NCI-H2196 (cell line): ENCODE measurements around the gene FBXO24.

ENCODE experiments used
- DNase-seq: peaks from one replicate; lab custom pipeline; 2025; ENCODE audit not compliant: unreplicated experiment; lab: John Stamatoyannopoulos, UW

Gene FBXO24

GRCh38 chr7:100589341-100589947 is 3.3 kb downstream of the FBXO24 start:
- no peak for DNase-seq

GRCh38 chr7:100590077-100590737 is 4.1 kb downstream of the FBXO24 start:
- no peak for DNase-seq

GRCh38 chr7:100591596-100591995 is 5.5 kb downstream of the FBXO24 start:
- DNase-seq: no peak

GRCh38 chr7:100595188-100595587 is 9.1 kb downstream of the FBXO24 start:
- no peak for DNase-seq

GRCh38 chr7:100598425-100598824 is 12.3 kb downstream of the FBXO24 start:
- DNase-seq: no peak

GRCh38 chr7:100599911-100600729 is 14.0 kb downstream of the FBXO24 start:
- no peak for DNase-seq

- DNase-seq: no peak
These were observed 14.6 kb downstream of the FBXO24 start for GRCh38 chr7:100600730-100601038.

- DNase-seq: no peak
These were observed 17.0 kb downstream of the FBXO24 start for GRCh38 chr7:100602889-100603725.

- no peak for DNase-seq
These were observed 17.5 kb downstream of the FBXO24 start for GRCh38 chr7:100603726-100604027.

- peak; percentile 71 for DNase-seq
These were observed 18.2 kb downstream of the FBXO24 start for GRCh38 chr7:100604028-100604975.

- no peak for DNase-seq
These were observed 19.1 kb downstream of the FBXO24 start for GRCh38 chr7:100604976-100605911.

GRCh38 chr7:100606313-100606712 is 20.2 kb downstream of the FBXO24 start:
- DNase-seq: no peak

- DNase-seq: no peak
These were observed 21.0 kb downstream of the FBXO24 start for GRCh38 chr7:100607111-100607510.

GRCh38 chr7:100609958-100610357 is 23.8 kb downstream of the FBXO24 start:
- no peak for DNase-seq

- DNase-seq: peak; percentile 98
These were observed 26.0 kb downstream of the FBXO24 start, which contains the start of gene MOSPD3 for GRCh38 chr7:100611983-100612729. Gene MOSPD3 (plus strand): TSS chr7:100612540. CDS start chr7:100612792, 252 bp downstream.

- DNase-seq: no peak
These were observed 26.7 kb downstream of the FBXO24 start for GRCh38 chr7:100612730-100613390.

GRCh38 chr7:100613412-100614175 is 27.5 kb downstream of the FBXO24 start:
- no peak for DNase-seq
